ENCODE measurements around the gene SPRED2.

DNA sequence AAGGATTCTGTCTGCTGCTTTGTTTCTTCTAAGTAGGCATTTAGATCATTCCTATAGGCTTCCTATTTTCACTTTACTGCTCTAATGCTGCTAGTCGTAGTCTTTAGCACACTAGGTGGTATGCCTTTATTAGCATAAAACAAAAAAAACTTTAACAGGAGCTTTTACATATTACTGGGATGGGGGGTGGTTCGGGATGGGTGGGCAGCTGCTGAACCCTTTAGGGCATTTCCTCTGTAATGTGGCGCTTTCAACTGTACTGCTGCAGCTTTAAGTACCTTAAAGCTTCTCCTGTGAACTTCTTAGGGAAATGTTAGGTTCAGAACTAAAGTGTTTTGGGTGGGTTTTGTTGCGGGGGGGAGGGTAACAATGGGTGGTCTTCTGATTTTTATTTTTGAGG is 163.4 kb downstream of the SPRED2 start:
- TF ChIP-seq POLR2AphosphoS5 (IDR thresholded peaks at IDR 0.05; ENCODE audit: low read depth, low read length) = no peak
- TF ChIP-seq TAF1 (IDR thresholded peaks at IDR 0.05; ENCODE audit: borderline replicate concordance, insufficient read depth, low read length) = no peak
- TF ChIP-seq, protein P1, sequence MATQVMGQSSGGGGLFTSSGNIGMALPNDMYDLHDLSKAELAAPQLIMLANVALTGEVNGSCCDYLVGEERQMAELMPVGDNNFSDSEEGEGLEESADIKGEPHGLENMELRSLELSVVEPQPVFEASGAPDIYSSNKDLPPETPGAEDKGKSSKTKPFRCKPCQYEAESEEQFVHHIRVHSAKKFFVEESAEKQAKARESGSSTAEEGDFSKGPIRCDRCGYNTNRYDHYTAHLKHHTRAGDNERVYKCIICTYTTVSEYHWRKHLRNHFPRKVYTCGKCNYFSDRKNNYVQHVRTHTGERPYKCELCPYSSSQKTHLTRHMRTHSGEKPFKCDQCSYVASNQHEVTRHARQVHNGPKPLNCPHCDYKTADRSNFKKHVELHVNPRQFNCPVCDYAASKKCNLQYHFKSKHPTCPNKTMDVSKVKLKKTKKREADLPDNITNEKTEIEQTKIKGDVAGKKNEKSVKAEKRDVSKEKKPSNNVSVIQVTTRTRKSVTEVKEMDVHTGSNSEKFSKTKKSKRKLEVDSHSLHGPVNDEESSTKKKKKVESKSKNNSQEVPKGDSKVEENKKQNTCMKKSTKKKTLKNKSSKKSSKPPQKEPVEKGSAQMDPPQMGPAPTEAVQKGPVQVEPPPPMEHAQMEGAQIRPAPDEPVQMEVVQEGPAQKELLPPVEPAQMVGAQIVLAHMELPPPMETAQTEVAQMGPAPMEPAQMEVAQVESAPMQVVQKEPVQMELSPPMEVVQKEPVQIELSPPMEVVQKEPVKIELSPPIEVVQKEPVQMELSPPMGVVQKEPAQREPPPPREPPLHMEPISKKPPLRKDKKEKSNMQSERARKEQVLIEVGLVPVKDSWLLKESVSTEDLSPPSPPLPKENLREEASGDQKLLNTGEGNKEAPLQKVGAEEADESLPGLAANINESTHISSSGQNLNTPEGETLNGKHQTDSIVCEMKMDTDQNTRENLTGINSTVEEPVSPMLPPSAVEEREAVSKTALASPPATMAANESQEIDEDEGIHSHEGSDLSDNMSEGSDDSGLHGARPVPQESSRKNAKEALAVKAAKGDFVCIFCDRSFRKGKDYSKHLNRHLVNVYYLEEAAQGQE (IDR thresholded peaks at IDR 0.05; ENCODE audit: insufficient read depth in 1 of 2, low read depth in 2 of 2, low read length in 2 of 2) = no peak
- no peak for TF ChIP-seq SIN3A (IDR thresholded peaks at IDR 0.05; ENCODE audit: borderline replicate concordance, insufficient read depth, low read length)

All from PFSK-1 (cell line).